Caco-2 (cell line): ENCODE data around the gene LRP6. TPM values are rescaled to one million over a fixed set of nuclear protein-coding genes. Genes with fewer than 3 reads are reported as not detected.

Source experiments
- BruUV-seq: library from RNA; stranded (reverse); fragments of 400-500 nt; replicated peaks from 2 replicates; lab custom pipeline; 2021; lab: Mats Ljungman, UMichigan
- CTCF ChIA-PET: fragments of 300-600 bp; sonication (Branson Sonifier 250); formaldehyde crosslinking; loops from one replicate; lab custom pipeline; 2022; ENCODE audit warnings: antibody characterized with exemption; lab: Charles Lee
- POLR2A ChIA-PET: fragments of 300-600 bp; sonication (Branson Sonifier 250); formaldehyde crosslinking; loops from one replicate; lab custom pipeline; 2022; ENCODE audit warnings: antibody characterized with exemption; lab: Charles Lee
- DNase-seq, 2 experiments: peaks; one replicate each; pipeline versions ENCODE4 v3.0.0 to v3.0.0-alpha.2; 2020 to 2022
- H3K27me3 ChIP-seq: replicated peaks from 2 replicates; pipeline ENCODE4 v1.6.0; 2011; ENCODE audit warnings: low read length; ENCODE audit not compliant: control insufficient read depth, insufficient read depth
- H3K36me3 ChIP-seq: 2 replicates; pipeline ENCODE4 v1.5.1; 2011; ENCODE audit warnings: low read length; ENCODE audit not compliant: control insufficient read depth, insufficient read depth
- H3K4me1 ChIP-seq: fragments of 250-450 bp; sonication (Bioruptor Pico); 2 replicates; pipeline ENCODE4 v1.5.1; 2020; ENCODE audit warnings: mild to moderate bottlenecking
- H3K4me3 ChIP-seq: 2 replicates; pipeline ENCODE4 v1.5.1; 2011; ENCODE audit warnings: low read depth, mild to moderate bottlenecking, control low read depth, low read length
- H3K9me3 ChIP-seq: fragments of 250-450 bp; sonication (Bioruptor Pico); 2 replicates; pipeline ENCODE4 v1.5.1; 2020; ENCODE audit warnings: mild to moderate bottlenecking, moderate library complexity
- H3K27ac Mint-ChIP-seq: one replicate; pipeline ENCODE4 v1.8.0; 2022; ENCODE audit warnings: mixed read lengths; ENCODE audit not compliant: unreplicated experiment
- H3K27me3 Mint-ChIP-seq: one replicate; pipeline ENCODE4 v1.8.0; 2022; ENCODE audit warnings: mixed read lengths; ENCODE audit not compliant: insufficient read depth, unreplicated experiment
- H3K36me3 Mint-ChIP-seq: one replicate; pipeline ENCODE4 v1.8.0; 2022; ENCODE audit warnings: mild to moderate bottlenecking, mixed read lengths; ENCODE audit not compliant: insufficient read depth, unreplicated experiment
- H3K4me1 Mint-ChIP-seq: one replicate; pipeline ENCODE4 v1.8.0; 2022; ENCODE audit warnings: low read depth, mixed read lengths; ENCODE audit not compliant: unreplicated experiment
- H3K4me3 Mint-ChIP-seq: one replicate; pipeline ENCODE4 v1.8.0; 2022; ENCODE audit warnings: mild to moderate bottlenecking, moderate library complexity, mixed read lengths; ENCODE audit not compliant: unreplicated experiment
- H3K9me3 Mint-ChIP-seq: one replicate; pipeline ENCODE4 v1.8.0; 2022; ENCODE audit warnings: mixed read lengths; ENCODE audit not compliant: unreplicated experiment
- intact Hi-C: fragments of 100-400 bp; cut with micrococcal nuclease; formaldehyde crosslinking; loops from one replicate; pipeline ENCODE4 v1.10.0; 2022; ENCODE audit not compliant: unreplicated experiment
- total RNA-seq: library from RNA; stranded (reverse); gene quantifications from 2 replicates; pipeline ENCODE4 v1.2.3, GENCODE V29; 2022
- TF ChIP-seq, protein P1 (sequence below), 2 experiments: fragments of 200-600 bp in 1 of 2; IDR thresholded peaks; 1 replicate in 1 of 2; 2 replicates in 1 of 2; pipeline versions ENCODE4 v1.5.1 to v1.8.0; 2011 to 2022; ENCODE audit warnings: antibody characterized with exemption in 1 of 2, control low read depth in 1 of 2, inconsistent platforms in 1 of 2, low read depth in 1 of 2, low read length in 1 of 2, mild to moderate bottlenecking in 1 of 2, moderate library complexity in 1 of 2; ENCODE audit not compliant: insufficient read depth in 1 of 2, severe bottlenecking in 1 of 2, unreplicated experiment in 1 of 2

The LRP6 gene
- total RNA-seq, 1 experiment from 2014 or later, result 72.7 TPM

DNA sequence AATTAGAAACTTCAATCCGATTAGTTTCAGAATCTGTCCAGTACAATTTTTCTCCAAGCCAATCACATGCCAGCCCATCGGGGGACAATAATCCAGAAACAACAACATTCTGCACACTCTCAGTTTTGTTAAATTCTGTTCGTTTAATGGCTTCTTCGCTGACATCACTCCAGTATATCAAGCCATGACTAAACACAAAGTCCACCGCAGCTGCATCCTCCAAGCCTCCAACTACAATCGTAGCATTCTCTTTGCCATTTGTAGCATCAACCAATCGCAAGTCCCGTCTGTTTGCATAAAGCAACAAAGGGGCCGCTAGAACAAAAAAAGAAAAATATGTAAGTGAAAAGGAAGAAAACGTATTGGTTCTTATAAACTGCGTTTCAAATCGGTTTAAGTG, 22.5 kb downstream of the LRP6 start:
- no peaks in the 10 kb centered on the region; the same call in 1 of the 2 replicates for H3K36me3 ChIP-seq
- CTCF ChIA-PET, result no interaction called here
- no peak overlapping the region for H3K4me3 ChIP-seq

DNA sequence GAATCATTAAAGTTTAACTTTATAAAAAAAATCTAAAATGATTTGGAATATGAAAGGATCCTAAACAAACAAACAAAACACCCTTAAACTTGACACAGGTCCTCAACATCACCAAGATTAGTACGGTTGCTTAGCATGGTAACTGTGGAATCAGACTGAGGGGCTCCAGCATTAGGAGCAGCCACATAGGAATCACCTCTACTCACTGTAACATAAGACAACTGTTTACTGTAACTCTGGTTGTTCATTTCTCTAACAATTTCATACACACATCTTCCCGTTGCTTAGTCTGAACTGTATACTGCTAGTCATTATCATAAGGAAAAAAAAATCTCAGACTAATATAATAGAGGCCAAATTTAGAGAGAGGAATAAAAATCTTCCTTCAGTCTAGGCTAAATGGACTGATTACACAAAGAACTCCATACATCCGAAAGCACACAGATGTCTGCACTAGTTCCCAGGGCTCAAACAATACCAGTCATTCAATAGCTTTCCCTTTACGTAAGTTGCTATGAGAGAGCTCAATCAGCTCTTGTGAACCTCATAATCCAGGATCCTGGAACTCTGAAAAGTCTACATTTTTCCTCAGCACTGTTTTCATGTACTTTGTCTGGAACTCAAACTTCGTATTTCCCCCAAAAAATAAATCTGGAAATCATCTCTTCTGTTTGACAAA, 26.0 kb downstream of the LRP6 start:
- no peak overlapping the region for H3K4me3 ChIP-seq
- TF ChIP-seq, protein P1, sequence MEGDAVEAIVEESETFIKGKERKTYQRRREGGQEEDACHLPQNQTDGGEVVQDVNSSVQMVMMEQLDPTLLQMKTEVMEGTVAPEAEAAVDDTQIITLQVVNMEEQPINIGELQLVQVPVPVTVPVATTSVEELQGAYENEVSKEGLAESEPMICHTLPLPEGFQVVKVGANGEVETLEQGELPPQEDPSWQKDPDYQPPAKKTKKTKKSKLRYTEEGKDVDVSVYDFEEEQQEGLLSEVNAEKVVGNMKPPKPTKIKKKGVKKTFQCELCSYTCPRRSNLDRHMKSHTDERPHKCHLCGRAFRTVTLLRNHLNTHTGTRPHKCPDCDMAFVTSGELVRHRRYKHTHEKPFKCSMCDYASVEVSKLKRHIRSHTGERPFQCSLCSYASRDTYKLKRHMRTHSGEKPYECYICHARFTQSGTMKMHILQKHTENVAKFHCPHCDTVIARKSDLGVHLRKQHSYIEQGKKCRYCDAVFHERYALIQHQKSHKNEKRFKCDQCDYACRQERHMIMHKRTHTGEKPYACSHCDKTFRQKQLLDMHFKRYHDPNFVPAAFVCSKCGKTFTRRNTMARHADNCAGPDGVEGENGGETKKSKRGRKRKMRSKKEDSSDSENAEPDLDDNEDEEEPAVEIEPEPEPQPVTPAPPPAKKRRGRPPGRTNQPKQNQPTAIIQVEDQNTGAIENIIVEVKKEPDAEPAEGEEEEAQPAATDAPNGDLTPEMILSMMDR (IDR thresholded peaks at IDR 0.05; ENCODE audit: insufficient read depth in 1 of 2, low read depth in 1 of 2, low read length in 1 of 2, severe bottlenecking in 1 of 2, unreplicated experiment in 1 of 2), result no peak
- Mint-ChIP-seq H3K4me3 (no peak overlapping the region), H3K27me3 (no peaks in the 10 kb centered on the region), H3K9me3 (no peaks in the 10 kb centered on the region), H3K36me3 (peaks cover 15% of the 10 kb centered on the region), H3K27ac (no peak overlapping the region), H3K4me1 (peaks cover 35% of the 10 kb centered on the region)
- 0 out of 2 replicates have a peak, but pooled peaks cover 6% of the 10 kb centered on the region for H3K9me3 ChIP-seq
- DNase-seq, result no peak
- H3K4me1 ChIP-seq, result peaks cover 20% of the 10 kb centered on the region
- intact Hi-C loops, result no loop called here
- H3K27me3 ChIP-seq, result no peaks in the 10 kb centered on the region
- H3K36me3 ChIP-seq, result no peaks in the 10 kb centered on the region; the same call in 1 of the 2 replicates
- ChIA-PET CTCF (interaction anchor here (0.7 kb wide), 1 partner anchor 109 kb away, joined by 3 read pairs; the partner anchor contains the start of gene MANSC1), POLR2A (no interaction called here)
- BruUV-seq, result no TSS peak

More for the DNA sequence above, 22.5 kb downstream of the LRP6 start:
- H3K4me1 Mint-ChIP-seq, result peaks cover 24% of the 10 kb centered on the region
- Histone ChIP-seq H3K4me1 (no peaks in the 10 kb centered on the region), H3K9me3 (no peaks in the 10 kb centered on the region), H3K27me3 (no peaks in the 10 kb centered on the region)
- no peaks in the 10 kb centered on the region for H3K27me3 Mint-ChIP-seq
- H3K4me3 Mint-ChIP-seq, result no peak overlapping the region
- no peak for DNase-seq
- TF ChIP-seq, protein P1 (IDR thresholded peaks at IDR 0.05; ENCODE audit: insufficient read depth in 1 of 2, low read depth in 1 of 2, low read length in 1 of 2, severe bottlenecking in 1 of 2, unreplicated experiment in 1 of 2), result no peak
- no peaks in the 10 kb centered on the region for H3K9me3 Mint-ChIP-seq
- intact Hi-C loops, result no loop called here
- H3K27ac Mint-ChIP-seq, result no peak overlapping the region
- H3K36me3 Mint-ChIP-seq, result peaks cover 15% of the 10 kb centered on the region
- no TSS peak for BruUV-seq
- POLR2A ChIA-PET, result no interaction called here

DNA sequence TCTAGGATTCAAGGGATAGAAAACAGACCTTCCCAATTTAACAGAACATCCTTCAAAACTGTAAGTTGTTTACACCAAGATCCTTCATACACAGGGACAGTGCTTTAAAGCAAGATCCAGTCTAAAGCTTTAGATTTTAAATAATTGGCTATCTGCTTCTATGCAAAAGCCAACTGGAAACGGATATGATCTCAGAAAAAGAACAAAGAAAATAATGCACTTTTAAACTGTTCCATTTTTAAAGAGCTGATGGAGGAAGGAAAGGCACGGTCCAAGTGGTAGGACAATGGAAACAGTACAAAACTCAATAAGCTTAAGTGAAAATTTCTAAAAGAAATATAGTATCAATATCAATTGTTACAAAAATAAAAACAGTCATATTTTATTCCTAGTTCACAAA, 27.7 kb downstream of the LRP6 start:
- TF ChIP-seq, protein P1 (IDR thresholded peaks at IDR 0.05; ENCODE audit: insufficient read depth in 1 of 2, low read depth in 1 of 2, low read length in 1 of 2, severe bottlenecking in 1 of 2, unreplicated experiment in 1 of 2), result no peak
- intact Hi-C loops, result no loop called here
- Histone ChIP-seq H3K9me3 (0 out of 2 replicates have a peak, but pooled peaks cover 6% of the 10 kb centered on the region), H3K4me3 (no peak overlapping the region), H3K27me3 (no peaks in the 10 kb centered on the region), H3K36me3 (no peaks in the 10 kb centered on the region; the same call in 1 of the 2 replicates), H3K4me1 (peaks cover 20% of the 10 kb centered on the region)
- POLR2A ChIA-PET, result no interaction called here
- Mint-ChIP-seq H3K4me3 (no peak overlapping the region), H3K27me3 (no peaks in the 10 kb centered on the region), H3K9me3 (no peaks in the 10 kb centered on the region), H3K4me1 (peaks cover 35% of the 10 kb centered on the region), H3K36me3 (peaks cover 13% of the 10 kb centered on the region), H3K27ac (no peak overlapping the region)
- no TSS peak for BruUV-seq
- no peak for DNase-seq
- CTCF ChIA-PET, result interaction anchor here (0.6 kb wide), 1 partner anchor 31 kb away, joined by 3 read pairs; no protein-coding TSS in a partner anchor
